Measurements from ENCODE around the gene BIN1. TPM values are rescaled to one million over a fixed set of nuclear protein-coding genes. Genes with fewer than 3 reads are reported as not detected.

BIN1 gene
- total RNA-seq, 1 donor from 2014 or later, result 62.5 TPM

DNA sequence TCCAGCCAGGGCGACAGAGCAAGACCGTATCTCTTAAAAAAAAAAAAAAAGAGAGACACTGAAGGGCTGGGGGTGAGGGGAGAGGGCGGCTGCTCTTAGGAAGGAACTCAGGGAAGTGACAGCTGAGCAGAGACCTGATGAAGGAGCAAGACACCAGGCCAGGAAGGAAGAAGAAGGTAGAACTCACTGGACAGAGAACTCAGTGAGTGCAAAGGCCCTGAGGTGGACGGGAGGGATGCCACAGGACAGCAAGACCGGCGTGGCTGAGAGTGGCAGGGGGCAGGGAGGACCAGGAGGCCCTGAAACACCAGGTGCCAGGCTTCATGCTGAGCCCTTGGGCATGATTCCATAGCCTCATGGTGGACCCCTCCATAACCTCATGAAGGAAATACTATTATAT is 18.2 kb downstream of the BIN1 start:
- Mint-ChIP-seq H3K27ac (peak overlapping the region; percentile 9), H3K27me3 (no peaks in the 10 kb centered on the region), H3K36me3 (ENCODE audit: low read depth) (no peaks in the 10 kb centered on the region), H3K9me3 (no peaks in the 10 kb centered on the region), H3K4me1 (peaks cover 63% of the 10 kb centered on the region), H3K4me3 (no peak overlapping the region)
- ChIA-PET POLR2A (no interaction called here), CTCF (no interaction called here)
- no peak for TF ChIP-seq CTCF (IDR thresholded peaks at IDR 0.05)
- DNase-seq, result no peak
- intact Hi-C loops (cut with micrococcal nuclease), result loop anchor here (10.0 kb wide), 2 partner anchors 296 to 546 kb away; partner anchors contain the start of gene MAP3K2
- ATAC-seq (ENCODE audit: low read depth), result no peak

DNA sequence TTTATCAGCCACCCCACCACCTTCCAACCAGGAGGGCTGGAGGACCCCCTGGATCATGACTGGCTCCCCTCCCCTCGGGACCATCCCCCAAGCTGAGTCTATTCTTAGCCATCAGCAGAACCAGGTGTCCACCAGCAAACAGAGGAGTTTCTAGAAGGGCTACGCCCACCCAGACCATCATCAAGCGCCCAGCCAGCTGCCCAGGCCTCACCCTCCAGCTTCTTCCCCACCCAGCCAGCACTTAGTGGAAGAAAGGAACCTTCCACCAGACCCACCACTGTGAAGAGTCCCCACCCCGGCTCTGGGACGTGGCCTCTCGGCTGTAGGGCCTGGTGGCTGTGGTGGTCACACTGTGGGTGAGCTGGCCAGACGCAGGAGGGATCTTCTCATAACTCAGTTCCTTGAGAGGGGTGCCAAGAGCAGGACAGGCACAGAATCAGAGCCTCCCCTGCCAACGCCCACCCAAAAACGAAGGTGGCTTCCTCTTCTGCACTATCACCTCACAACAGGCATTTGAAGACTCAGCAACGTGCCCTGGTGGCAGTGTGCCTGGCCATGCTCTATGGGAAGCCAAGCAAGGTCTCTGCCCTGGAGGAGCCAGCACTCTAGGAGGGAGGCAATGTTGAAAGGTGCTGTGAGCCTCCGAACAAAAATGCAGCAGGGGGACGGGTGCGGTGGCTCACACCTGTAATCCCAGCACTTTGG is 19.0 kb downstream of the BIN1 start:
- intact Hi-C loops (cut with micrococcal nuclease), result loop anchor here (1.0 to 10.0 kb wide), 3 partner anchors 20 to 547 kb away; partner anchors contain the start of gene MAP3K2
- H3K27me3 Mint-ChIP-seq, result no peaks in the 10 kb centered on the region
- CTCF ChIA-PET, result interaction anchor here (2.5 kb wide), 1 partner anchor 20 kb away, joined by 10 read pairs; no protein-coding TSS in a partner anchor
- POLR2A ChIA-PET, result interaction anchor here (1.4 kb wide), 1 partner anchor 12 kb away, joined by 3 read pairs; no protein-coding TSS in a partner anchor
- DNase-seq (no peak), ATAC-seq (ENCODE audit: low read depth) (no peak)
- H3K36me3 Mint-ChIP-seq (ENCODE audit: low read depth), result no peaks in the 10 kb centered on the region
- peak overlapping the region; percentile 59 for H3K27ac Mint-ChIP-seq
- no peak for TF ChIP-seq CTCF (IDR thresholded peaks at IDR 0.05)
- peaks cover 62% of the 10 kb centered on the region for H3K4me1 Mint-ChIP-seq
- H3K9me3 Mint-ChIP-seq, result no peaks in the 10 kb centered on the region
- no peak overlapping the region for H3K4me3 Mint-ChIP-seq

- CTCF ChIA-PET, result interaction anchor here (2.5 kb wide), 1 partner anchor 20 kb away, joined by 10 read pairs; no protein-coding TSS in a partner anchor
- Mint-ChIP-seq H3K4me1 (peaks cover 67% of the 10 kb centered on the region), H3K9me3 (no peaks in the 10 kb centered on the region), H3K36me3 (ENCODE audit: low read depth) (no peaks in the 10 kb centered on the region), H3K27me3 (no peaks in the 10 kb centered on the region), H3K27ac (peak overlapping the region; percentile 91), H3K4me3 (peak overlapping the region; percentile 82)
- intact Hi-C loops (cut with micrococcal nuclease), result loop anchor here (1.0 to 10.0 kb wide), 3 partner anchors 19 to 548 kb away; partner anchors contain the start of gene MAP3K2
- no peak for TF ChIP-seq CTCF (IDR thresholded peaks at IDR 0.05)
- peak; percentile 48 for DNase-seq
- peak; percentile 25 for ATAC-seq (ENCODE audit: low read depth)
- POLR2A ChIA-PET, result interaction anchor here (0.5 to 1.4 kb wide), 4 partner anchors 11 to 19 kb away, joined by 3 to 4 read pairs (median 3); partner anchors contain the start of gene BIN1
Observed at GRCh38 chr2:127086990-127087790, 19.8 kb downstream of the BIN1 start.

DNA sequence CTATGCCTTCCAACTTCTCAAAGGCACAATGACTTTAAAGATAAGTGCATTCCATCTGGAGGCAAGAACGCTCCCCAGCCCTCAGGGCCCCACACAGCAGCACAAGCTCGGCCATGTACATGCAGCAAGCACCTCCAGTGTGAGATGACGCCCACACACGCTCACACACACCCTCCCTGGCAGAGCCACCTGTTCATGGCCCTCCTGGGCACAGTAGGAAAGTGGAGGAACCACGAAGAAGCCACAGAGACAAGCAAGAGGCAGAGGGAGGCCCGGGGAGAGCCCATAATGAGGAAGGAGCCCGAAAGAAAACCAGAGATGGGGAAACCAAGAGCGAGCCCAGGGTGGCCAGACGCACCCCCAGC is 21.7 kb downstream of the BIN1 start:
- Mint-ChIP-seq H3K36me3 (ENCODE audit: low read depth) (no peaks in the 10 kb centered on the region), H3K27ac (peak overlapping the region; percentile 88), H3K4me3 (peak overlapping the region; percentile 39), H3K27me3 (no peaks in the 10 kb centered on the region), H3K4me1 (peaks cover 83% of the 10 kb centered on the region), H3K9me3 (no peaks in the 10 kb centered on the region)
- ChIA-PET CTCF (interaction anchor here (1.6 kb wide), 1 partner anchor 17 kb away, joined by 6 read pairs; no protein-coding TSS in a partner anchor), POLR2A (interaction anchor here (0.5 to 2.1 kb wide), 6 partner anchors 10 to 1189 kb away, joined by 3 to 15 read pairs (median 6); partner anchors contain the start of genes BIN1 and ERCC3)
- ATAC-seq (ENCODE audit: low read depth) (peak; percentile 9), DNase-seq (peak; percentile 36)
- TF ChIP-seq CTCF (IDR thresholded peaks at IDR 0.05), result no peak
- intact Hi-C loops (cut with micrococcal nuclease), result loop anchor here (1.0 to 10.0 kb wide), 3 partner anchors 22 to 550 kb away; partner anchors contain the start of genes BIN1 and MAP3K2

Measured in activated B cell treated with CpG ODN at 0.5 μM for 24 hours (primary cell).